Activated naive CD8-positive, alpha-beta T cell (primary cell): Measurements from ENCODE around the gene IFI44L.
A peak's percentile ranks its signal among the peaks of the same experiment; 100 is the strongest.

ENCODE experiments used
- H3K27ac Mint-ChIP-seq: one replicate; pipeline ENCODE4 v1.8.0; 2021; ENCODE audit warnings: mixed read lengths
- H3K27me3 Mint-ChIP-seq: one replicate; pipeline ENCODE4 v1.8.0; 2021; ENCODE audit warnings: mixed read lengths
- H3K36me3 Mint-ChIP-seq: one replicate; pipeline ENCODE4 v1.8.0; 2021; ENCODE audit warnings: mixed read lengths
- H3K4me1 Mint-ChIP-seq: one replicate; pipeline ENCODE4 v1.8.0; 2021; ENCODE audit warnings: low read depth, mixed read lengths
- H3K4me3 Mint-ChIP-seq: one replicate; pipeline ENCODE4 v1.8.0; 2021; ENCODE audit warnings: mild to moderate bottlenecking, mixed read lengths
- H3K9me3 Mint-ChIP-seq: one replicate; pipeline ENCODE4 v1.8.0; 2021; ENCODE audit warnings: low read depth, mixed read lengths

The IFI44L gene

GRCh38 chr1:78619446-78619802, 824 bp upstream of the IFI44L start:
- Mint-ChIP-seq H3K27me3 (no peaks in the 10 kb centered on the region), H3K4me1 (peaks cover 61% of the 10 kb centered on the region), H3K36me3 (peaks cover 6% of the 10 kb centered on the region), H3K27ac (peak overlapping the region; percentile 89), H3K4me3 (peak overlapping the region; percentile 89), H3K9me3 (no peaks in the 10 kb centered on the region)

- Mint-ChIP-seq H3K36me3 (peaks cover 15% of the 10 kb centered on the region), H3K4me1 (peaks cover 72% of the 10 kb centered on the region), H3K9me3 (no peaks in the 10 kb centered on the region), H3K27ac (peak overlapping the region; percentile 89), H3K4me3 (peak overlapping the region; percentile 89), H3K27me3 (no peaks in the 10 kb centered on the region)
Observed at GRCh38 chr1:78620666-78621065, 418 bp downstream of the IFI44L start.

GRCh38 chr1:78622548-78622947, 2.3 kb downstream of the IFI44L start:
- Mint-ChIP-seq H3K4me1 (peaks cover 81% of the 10 kb centered on the region), H3K9me3 (no peaks in the 10 kb centered on the region), H3K36me3 (peaks cover 25% of the 10 kb centered on the region), H3K27ac (peak overlapping the region; percentile 82), H3K4me3 (peak overlapping the region; percentile 88), H3K27me3 (no peaks in the 10 kb centered on the region)

- H3K36me3 Mint-ChIP-seq: peaks cover 30% of the 10 kb centered on the region
- peaks cover 75% of the 10 kb centered on the region for H3K4me1 Mint-ChIP-seq
Observed at GRCh38 chr1:78624035-78624434, 3.8 kb downstream of the IFI44L start.

GRCh38 chr1:78627321-78627720, 7.1 kb downstream of the IFI44L start:
- Mint-ChIP-seq H3K36me3 (peaks cover 33% of the 10 kb centered on the region), H3K27ac (no peak overlapping the region), H3K9me3 (no peaks in the 10 kb centered on the region), H3K27me3 (no peaks in the 10 kb centered on the region), H3K4me1 (peaks cover 48% of the 10 kb centered on the region), H3K4me3 (no peak overlapping the region)

More at GRCh38 chr1:78624035-78624434, 3.8 kb downstream of the IFI44L start:
- no peaks in the 10 kb centered on the region for H3K9me3 Mint-ChIP-seq
- H3K4me3 Mint-ChIP-seq: peak overlapping the region; percentile 88
- H3K27me3 Mint-ChIP-seq: no peaks in the 10 kb centered on the region
- peak overlapping the region; percentile 16 for H3K27ac Mint-ChIP-seq

- H3K4me1 Mint-ChIP-seq: peaks cover 20% of the 10 kb centered on the region
- no peaks in the 10 kb centered on the region for H3K27me3 Mint-ChIP-seq
- H3K27ac Mint-ChIP-seq: no peak overlapping the region
- H3K9me3 Mint-ChIP-seq: peaks cover 4% of the 10 kb centered on the region
- H3K4me3 Mint-ChIP-seq: no peak overlapping the region
- H3K36me3 Mint-ChIP-seq: peaks cover 23% of the 10 kb centered on the region
Observed at GRCh38 chr1:78630600-78630999, 10.4 kb downstream of the IFI44L start.

- H3K36me3 Mint-ChIP-seq: peaks cover 23% of the 10 kb centered on the region
- no peak overlapping the region for H3K4me3 Mint-ChIP-seq
- no peak overlapping the region for H3K27ac Mint-ChIP-seq
- H3K27me3 Mint-ChIP-seq: no peaks in the 10 kb centered on the region
- H3K9me3 Mint-ChIP-seq: peaks cover 4% of the 10 kb centered on the region
- peaks cover 7% of the 10 kb centered on the region for H3K4me1 Mint-ChIP-seq
Observed at GRCh38 chr1:78633209-78633608, 13.0 kb downstream of the IFI44L start.

GRCh38 chr1:78640462-78640861, 20.2 kb downstream of the IFI44L start:
- H3K27ac Mint-ChIP-seq: no peak overlapping the region
- H3K4me3 Mint-ChIP-seq: no peak overlapping the region
- peaks cover 44% of the 10 kb centered on the region for H3K36me3 Mint-ChIP-seq

GRCh38 chr1:78641558-78641957, 21.3 kb downstream of the IFI44L start:
- no peak overlapping the region for H3K27ac Mint-ChIP-seq
- H3K4me3 Mint-ChIP-seq: no peak overlapping the region
- peaks cover 41% of the 10 kb centered on the region for H3K36me3 Mint-ChIP-seq
- H3K9me3 Mint-ChIP-seq: peaks cover 14% of the 10 kb centered on the region
- H3K4me1 Mint-ChIP-seq: peaks cover 34% of the 10 kb centered on the region
- no peaks in the 10 kb centered on the region for H3K27me3 Mint-ChIP-seq

More at GRCh38 chr1:78640462-78640861, 20.2 kb downstream of the IFI44L start:
- H3K4me1 Mint-ChIP-seq: peaks cover 24% of the 10 kb centered on the region
- no peaks in the 10 kb centered on the region for H3K27me3 Mint-ChIP-seq
- peaks cover 14% of the 10 kb centered on the region for H3K9me3 Mint-ChIP-seq

GRCh38 chr1:78645723-78646122, 25.5 kb downstream of the IFI44L start:
- H3K4me3 Mint-ChIP-seq: no peak overlapping the region
- no peaks in the 10 kb centered on the region for H3K27me3 Mint-ChIP-seq
- peak overlapping the region; percentile 22 for H3K27ac Mint-ChIP-seq
- H3K36me3 Mint-ChIP-seq: peaks cover 27% of the 10 kb centered on the region
- H3K9me3 Mint-ChIP-seq: peaks cover 26% of the 10 kb centered on the region
- H3K4me1 Mint-ChIP-seq: peaks cover 63% of the 10 kb centered on the region

GRCh38 chr1:78647238-78647637, 27.0 kb downstream of the IFI44L start:
- no peaks in the 10 kb centered on the region for H3K27me3 Mint-ChIP-seq
- H3K4me3 Mint-ChIP-seq: no peak overlapping the region
- H3K4me1 Mint-ChIP-seq: peaks cover 78% of the 10 kb centered on the region
- no peak overlapping the region for H3K27ac Mint-ChIP-seq
- peaks cover 24% of the 10 kb centered on the region for H3K9me3 Mint-ChIP-seq
- peaks cover 16% of the 10 kb centered on the region for H3K36me3 Mint-ChIP-seq

- Mint-ChIP-seq H3K4me3 (peak within 1 kb of the TSS; percentile 94), H3K9me3 (peaks cover 11% of the 10 kb centered on the region), H3K27ac (peak within 1 kb of the TSS; percentile 75), H3K4me1 (peaks cover 82% of the 10 kb centered on the region), H3K36me3 (peaks cover 4% of the 10 kb centered on the region), H3K27me3 (no peaks in the 10 kb centered on the region)
Observed at GRCh38 chr1:78649628-78650027, 29.4 kb downstream of the IFI44L start, which contains the start of gene IFI44. Gene IFI44 (plus strand): TSS chr1:78649831. CDS start chr1:78650196, 365 bp downstream.

GRCh38 chr1:78650114-78650660, 29.9 kb downstream of the IFI44L start:
- H3K4me1 Mint-ChIP-seq: peaks cover 80% of the 10 kb centered on the region
- H3K36me3 Mint-ChIP-seq: peaks cover 4% of the 10 kb centered on the region
- peak overlapping the region; percentile 94 for H3K4me3 Mint-ChIP-seq
- peak overlapping the region; percentile 75 for H3K27ac Mint-ChIP-seq
- H3K9me3 Mint-ChIP-seq: peaks cover 11% of the 10 kb centered on the region
- H3K27me3 Mint-ChIP-seq: no peaks in the 10 kb centered on the region

GRCh38 chr1:78651241-78651640, 31.0 kb downstream of the IFI44L start:
- Mint-ChIP-seq H3K9me3 (peaks cover 11% of the 10 kb centered on the region), H3K4me1 (peaks cover 78% of the 10 kb centered on the region), H3K4me3 (peak overlapping the region; percentile 94), H3K27me3 (no peaks in the 10 kb centered on the region), H3K36me3 (peaks cover 10% of the 10 kb centered on the region), H3K27ac (peak overlapping the region; percentile 75)

GRCh38 chr1:78652019-78652560, 31.8 kb downstream of the IFI44L start:
- H3K4me3 Mint-ChIP-seq: peak overlapping the region; percentile 94
- H3K36me3 Mint-ChIP-seq: peaks cover 10% of the 10 kb centered on the region
- peak overlapping the region; percentile 35 for H3K27ac Mint-ChIP-seq
- H3K4me1 Mint-ChIP-seq: peaks cover 70% of the 10 kb centered on the region
- no peaks in the 10 kb centered on the region for H3K27me3 Mint-ChIP-seq
- peaks cover 11% of the 10 kb centered on the region for H3K9me3 Mint-ChIP-seq

GRCh38 chr1:78658901-78659300, 38.7 kb downstream of the IFI44L start:
- no peaks in the 10 kb centered on the region for H3K27me3 Mint-ChIP-seq
- no peak overlapping the region for H3K4me3 Mint-ChIP-seq
- peaks cover 28% of the 10 kb centered on the region for H3K36me3 Mint-ChIP-seq
- no peaks in the 10 kb centered on the region for H3K9me3 Mint-ChIP-seq
- H3K27ac Mint-ChIP-seq: no peak overlapping the region
- peaks cover 22% of the 10 kb centered on the region for H3K4me1 Mint-ChIP-seq
